DLD1 (cell line): ENCODE data around the gene ZFR2.
"Not testable (repeated sequence)": the region's sequence is repeated elsewhere in the genome, so short reads cannot be mapped to it uniquely, and the experiment has no call there.

ENCODE experiments used
- in situ Hi-C: cut with HindIII; loops from 2 replicates; pipeline ENCODE4 v1.10.0; 2017; ENCODE audit warnings: low sequenced_read_pairs

ZFR2 gene

DNA sequence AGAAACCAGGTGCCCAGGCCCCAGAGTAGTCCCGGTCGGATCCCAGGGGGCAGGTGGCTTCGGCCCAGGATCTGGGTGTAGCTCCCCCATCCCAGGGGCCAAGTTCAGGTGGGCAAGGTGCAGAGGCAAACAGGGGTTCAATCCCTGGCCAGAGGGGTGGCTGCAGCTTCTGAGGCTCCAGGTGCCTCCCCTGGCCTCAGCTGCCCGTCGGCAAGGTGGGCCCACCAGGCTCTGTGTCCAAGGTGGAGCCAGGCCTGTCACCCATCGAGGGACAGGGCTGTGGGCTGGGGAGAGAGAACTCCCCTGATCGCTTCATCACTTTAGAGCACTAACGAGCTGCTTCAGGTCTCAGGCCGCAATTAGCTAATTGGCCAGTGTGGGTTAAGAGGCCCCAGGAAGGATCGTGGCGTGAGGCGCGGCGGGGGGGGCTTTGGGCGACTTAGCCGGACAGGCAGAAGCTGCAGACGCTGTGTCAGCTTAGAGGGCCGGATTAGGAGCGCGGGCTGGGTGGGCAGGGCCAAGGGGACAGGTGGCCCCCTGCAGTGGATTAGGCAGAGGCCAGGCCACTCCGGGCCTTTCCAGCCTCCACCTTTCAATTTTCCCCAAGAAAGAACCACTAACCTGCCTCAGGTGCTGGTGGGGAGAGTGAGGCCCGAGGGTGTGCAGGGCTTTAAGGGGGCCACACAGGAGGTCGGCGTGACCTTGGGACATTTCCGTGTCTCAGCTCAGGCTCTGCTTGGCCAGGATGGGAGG, 94.0 kb downstream of the ZFR2 start:
- in situ Hi-C loops, result no loop called here

DNA sequence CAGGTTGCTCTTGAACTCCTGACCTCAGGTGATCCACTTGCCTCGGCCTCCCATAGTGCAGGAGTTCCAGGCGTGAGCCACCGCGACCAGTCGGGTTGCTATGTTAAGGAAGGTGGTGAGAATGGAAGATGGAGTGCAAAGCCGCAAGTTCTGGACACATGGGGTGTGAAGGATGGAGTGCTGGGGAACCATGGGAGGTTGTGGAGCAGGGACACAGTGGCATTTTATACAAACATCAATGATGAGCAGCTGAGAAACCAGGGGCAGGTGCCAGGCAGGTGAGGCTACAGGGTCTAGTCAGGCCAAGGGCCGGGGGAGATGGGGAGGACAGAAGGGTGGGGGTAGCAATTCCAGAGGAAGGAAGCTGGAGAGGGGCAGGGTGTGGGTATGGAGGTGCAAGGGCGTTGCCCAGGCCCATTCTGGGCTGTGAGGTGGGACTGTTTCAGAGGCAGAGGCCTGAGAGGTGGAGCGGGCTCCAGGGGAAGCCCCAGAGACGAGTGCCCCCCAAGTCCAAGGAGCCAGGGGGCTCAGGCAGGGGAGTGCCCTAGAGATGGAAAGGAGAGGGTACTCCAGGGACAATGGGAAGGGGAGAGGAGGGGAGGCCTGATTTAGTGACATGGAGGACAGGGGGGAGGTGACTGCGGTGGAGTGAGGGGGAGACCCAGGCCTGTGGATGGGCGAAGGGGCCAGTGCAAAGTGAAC, 94.9 kb downstream of the ZFR2 start:
- in situ Hi-C loops, result no loop called here

DNA sequence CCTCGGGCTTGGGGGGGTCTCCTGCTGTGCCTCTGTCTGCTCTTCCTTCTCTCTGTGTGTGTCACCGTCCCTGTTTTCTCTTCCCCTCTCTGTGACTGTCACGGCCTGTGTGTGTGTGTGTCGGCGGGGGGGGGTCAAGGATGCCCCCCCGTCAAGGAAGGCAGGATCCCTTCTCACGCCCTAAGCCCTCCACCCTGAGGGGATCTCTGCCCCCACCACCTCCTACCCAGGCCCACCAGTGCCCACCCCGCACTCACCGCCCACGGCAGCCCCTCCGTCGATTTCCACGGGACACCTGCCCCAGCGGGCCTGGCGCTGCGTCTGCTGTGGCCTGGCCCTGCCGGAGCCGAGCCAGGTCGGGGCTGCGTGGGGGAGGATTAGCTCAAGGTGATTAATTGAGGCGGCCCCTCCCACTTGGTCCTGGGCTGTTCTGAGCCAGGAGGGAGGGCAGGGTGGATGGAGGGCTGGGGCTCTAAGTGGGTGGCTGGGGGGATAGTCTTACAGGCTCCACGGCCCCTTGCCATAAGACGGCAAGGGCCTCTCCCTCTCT, 96.9 kb downstream of the ZFR2 start, which contains the start of gene RAX2:
Gene RAX2 (minus strand): TSS at position 323 of the 550 bp plus-strand sequence. CDS start 486 bp downstream, outside the sequence.
- in situ Hi-C loops, result no loop called here

DNA sequence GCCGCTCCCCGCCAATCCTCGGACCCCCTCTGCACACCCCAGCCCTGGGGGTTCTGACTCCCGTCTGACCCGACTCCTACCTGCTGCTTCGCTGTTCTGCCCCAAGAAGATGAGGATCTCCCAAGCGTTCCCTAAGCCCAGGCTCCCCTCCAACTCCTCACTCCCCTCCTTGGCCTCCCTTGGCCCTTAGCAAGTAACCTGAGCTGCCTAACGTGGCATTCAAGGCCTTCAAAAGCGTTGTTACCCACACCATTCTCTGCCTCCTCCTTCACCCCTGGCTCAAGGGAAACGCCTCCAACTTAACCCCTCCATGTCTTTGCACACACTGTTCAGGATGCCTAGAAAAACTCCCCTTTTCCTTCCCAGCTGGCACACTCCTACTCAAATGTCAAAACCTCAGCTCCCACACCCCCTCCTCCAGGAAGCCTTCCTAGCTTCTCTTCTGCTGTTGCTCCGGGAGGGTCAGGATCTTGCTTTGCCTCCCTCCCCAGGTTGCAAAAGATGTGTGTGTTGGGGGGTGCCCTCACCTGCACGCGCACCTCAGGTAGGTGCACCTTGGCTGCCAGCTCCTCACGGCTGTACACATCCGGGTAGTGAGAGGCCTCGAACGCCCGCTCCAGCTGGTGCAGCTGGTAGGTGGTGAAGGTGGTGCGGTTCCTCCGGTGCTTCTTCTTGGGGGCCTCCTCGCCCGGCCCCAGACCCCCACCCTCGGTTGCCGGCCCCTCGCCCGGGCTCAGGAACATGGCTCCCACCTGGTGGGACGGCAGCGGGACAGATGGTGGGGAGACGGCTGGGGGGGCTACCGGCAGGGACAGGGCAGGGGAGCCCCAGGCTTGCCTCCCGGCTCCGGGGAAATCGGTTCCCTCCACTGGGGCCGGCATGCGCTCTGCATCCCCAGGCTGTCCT, 97.6 kb downstream of the ZFR2 start:
- in situ Hi-C loops, result no loop called here

DNA sequence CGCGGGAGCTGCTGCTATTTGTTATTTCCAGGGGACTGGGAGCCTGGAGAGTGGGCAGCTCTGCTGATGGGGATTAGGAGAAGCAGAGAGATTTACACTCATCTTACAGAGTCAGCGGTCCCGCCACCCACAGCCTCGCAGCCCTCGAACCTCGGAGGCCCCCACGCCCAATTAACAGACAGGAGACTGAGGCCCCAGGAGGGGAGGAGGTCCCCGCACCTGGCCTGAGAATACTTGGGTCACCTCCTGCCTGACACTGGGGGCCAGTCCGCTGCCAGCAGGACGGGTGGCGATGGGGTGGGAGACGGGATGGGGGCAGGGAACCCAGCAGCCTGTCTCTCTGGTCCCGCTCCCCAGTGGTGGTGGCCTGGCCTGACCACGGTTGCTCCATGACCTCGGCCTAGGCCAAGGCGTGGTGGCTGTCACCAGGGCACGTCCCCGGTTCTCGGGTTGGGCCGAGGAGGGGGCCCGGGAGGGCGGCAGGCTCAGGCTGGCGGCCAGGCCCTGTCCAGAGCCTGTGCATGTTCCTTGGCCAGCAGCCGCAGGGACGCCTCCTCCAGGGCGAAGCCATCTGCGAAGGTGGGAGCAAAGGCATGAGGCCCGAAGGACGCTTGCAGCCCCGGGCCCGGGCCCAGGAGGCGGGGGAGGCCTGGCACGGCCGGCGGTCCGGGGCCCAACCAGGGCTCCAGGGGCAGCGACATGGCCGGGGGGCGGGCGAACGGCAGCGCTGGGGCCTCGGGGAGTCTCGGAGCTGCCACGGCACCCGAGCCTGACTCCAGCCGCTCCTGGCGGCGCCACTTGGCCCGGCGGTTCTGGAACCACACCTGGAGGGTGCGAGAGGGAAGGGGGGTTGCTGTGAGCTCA, 98.5 kb downstream of the ZFR2 start:
- in situ Hi-C loops, result no loop called here

DNA sequence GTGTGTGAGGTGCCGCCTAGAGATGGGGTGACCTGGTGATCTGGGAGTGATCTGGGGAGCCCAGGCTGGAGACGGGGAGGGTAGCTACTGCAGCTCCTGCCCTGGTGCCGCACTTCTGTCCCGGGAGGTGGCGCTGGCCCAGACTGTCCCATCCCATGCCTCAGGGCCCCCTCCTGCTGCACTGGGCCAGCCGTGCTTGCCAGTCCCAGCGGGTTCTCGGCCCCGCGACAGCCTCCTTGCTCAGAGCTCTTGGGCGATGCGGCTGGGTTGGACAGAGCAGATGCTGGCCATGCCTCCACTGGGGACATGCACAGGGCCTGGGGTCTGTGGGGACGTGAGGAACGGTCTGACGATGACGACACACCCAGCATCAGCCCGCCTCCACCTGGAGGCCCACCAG, 99.3 kb downstream of the ZFR2 start:
- in situ Hi-C loops, result no loop called here

DNA sequence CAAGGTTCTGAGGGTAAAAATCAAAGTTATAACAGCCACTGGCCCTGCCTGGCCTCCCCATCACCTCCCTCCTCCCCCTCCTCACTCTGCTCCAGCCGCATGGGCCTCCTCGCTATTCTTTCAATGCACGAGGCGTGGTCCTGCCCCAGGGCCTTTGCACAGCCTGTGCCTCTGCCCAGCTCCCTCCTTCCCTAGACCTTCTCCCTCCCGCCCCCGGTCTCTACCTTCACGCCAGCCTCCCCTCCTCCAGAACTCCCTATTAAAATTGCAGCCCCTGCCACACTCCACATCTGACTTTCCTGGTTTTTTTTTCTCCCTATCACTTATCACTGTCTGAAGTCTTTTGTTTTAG, 100.1 kb downstream of the ZFR2 start:
- in situ Hi-C loops, result no loop called here

DNA sequence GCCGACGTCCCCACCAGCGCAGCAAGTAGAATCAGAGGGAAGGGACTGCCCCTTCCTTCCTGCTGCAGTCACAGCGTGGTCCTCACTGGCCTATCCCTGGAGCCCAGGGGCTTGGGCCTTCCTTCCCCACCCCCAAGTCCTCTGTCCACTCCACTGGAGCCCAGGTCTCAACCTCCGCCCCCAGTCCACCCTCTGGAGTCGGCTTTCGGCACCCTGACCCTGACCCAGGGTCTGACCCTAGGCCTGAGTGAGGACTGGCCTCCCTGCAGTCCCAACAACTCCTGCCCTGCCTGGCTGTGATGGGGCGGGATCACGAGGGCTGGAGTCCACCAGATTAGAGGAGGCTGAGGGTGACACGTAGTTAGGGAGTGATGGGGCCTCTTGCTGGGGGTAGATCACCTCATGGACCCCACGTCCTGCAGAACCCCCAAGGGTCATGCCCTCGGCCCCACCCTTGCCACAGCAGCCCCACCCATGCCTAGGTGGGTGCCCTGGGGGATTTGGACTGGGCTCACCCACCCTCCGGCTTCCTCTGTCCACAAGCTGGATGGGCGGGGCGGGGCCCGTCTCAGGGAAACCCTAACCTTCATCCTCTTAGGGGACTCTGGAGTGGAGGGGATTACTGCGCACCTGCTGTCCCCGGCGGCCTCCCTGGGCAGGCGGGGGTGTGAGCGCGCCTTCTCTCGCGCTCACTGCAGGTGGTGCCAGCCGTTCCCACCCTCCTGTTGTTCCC, 100.7 kb downstream of the ZFR2 start:
- in situ Hi-C loops, result no loop called here

DNA sequence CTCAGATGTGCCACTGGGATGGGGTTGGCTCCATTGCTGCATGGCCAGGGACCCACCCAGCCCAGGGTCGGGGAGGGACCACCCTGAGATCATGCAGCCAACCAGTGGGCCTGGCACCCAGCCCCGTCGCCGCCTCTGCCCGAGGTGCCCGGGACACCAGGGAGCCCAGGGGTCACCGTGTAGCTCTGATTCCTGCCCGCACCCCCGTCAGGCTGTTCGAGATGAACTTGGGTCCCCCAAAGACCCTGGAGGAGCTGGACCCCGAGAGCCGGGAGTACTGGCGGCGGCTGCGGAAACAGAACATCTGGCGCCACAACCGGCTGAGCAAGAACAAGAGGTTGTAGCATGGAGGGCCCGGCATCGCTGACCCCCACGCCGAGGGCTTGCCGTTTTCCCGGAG, 101.8 kb downstream of the ZFR2 start:
- in situ Hi-C loops, result no loop called here

DNA sequence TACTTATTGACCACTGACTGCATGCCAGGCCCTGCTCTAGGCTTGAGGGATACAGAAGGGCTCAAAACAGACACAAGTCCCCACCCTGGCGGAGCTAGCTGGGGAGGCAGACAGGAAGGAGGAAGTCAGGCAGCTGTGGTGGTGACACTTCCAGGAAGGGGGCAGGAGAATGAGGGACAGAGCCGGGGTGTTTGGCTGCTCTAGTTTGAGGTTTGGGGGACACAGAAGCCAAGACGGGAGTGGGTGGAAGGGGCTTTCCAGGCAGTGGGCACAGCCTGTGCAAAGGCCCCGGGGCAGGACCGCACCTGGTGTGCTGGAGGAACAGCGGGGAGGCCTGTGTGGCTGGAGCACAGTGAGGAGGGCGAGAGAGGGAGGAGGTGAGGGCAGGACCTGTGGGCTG, 102.3 kb downstream of the ZFR2 start:
- in situ Hi-C loops, result no loop called here

DNA sequence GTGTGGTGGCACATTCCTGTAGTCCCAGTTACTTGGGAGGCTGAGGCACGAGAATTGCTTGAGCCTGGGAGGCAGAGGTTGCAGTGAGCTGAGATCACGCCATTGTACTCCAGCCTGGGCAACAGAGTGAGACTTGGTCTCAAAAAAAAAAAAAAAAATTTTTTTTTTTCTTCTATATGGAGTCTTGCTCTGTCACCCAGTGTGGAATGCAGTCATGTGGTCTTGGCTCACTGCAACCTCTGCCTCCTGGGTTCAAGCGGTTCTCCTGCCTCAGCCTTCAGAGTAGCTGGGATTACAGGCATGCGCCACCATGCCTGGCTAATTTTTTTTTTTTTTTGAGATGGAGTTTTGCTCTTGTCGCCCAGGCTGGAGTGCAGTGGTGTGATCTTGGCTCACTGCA, 103.1 kb downstream of the ZFR2 start:
- in situ Hi-C loops, result not testable (repeated sequence)

DNA sequence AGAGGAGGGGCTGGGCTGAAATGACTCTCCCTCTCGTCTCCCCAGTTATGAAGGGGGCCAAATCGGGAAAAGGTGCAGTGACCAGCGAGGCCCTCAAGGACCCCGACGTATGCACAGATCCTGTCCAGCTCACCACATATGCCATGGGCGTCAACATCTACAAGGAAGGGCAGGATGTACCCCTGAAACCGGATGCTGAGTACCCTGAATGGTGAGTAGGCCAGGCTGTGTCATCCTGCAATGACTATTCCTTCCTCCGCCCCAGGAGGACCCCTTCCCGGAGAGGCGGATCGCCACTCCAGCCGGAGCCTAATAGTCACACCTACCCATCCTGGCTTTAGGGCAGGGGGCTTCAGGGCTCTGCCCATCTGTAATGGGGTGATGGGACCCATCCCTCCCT, 103.7 kb downstream of the ZFR2 start:
- in situ Hi-C loops, result no loop called here

DNA sequence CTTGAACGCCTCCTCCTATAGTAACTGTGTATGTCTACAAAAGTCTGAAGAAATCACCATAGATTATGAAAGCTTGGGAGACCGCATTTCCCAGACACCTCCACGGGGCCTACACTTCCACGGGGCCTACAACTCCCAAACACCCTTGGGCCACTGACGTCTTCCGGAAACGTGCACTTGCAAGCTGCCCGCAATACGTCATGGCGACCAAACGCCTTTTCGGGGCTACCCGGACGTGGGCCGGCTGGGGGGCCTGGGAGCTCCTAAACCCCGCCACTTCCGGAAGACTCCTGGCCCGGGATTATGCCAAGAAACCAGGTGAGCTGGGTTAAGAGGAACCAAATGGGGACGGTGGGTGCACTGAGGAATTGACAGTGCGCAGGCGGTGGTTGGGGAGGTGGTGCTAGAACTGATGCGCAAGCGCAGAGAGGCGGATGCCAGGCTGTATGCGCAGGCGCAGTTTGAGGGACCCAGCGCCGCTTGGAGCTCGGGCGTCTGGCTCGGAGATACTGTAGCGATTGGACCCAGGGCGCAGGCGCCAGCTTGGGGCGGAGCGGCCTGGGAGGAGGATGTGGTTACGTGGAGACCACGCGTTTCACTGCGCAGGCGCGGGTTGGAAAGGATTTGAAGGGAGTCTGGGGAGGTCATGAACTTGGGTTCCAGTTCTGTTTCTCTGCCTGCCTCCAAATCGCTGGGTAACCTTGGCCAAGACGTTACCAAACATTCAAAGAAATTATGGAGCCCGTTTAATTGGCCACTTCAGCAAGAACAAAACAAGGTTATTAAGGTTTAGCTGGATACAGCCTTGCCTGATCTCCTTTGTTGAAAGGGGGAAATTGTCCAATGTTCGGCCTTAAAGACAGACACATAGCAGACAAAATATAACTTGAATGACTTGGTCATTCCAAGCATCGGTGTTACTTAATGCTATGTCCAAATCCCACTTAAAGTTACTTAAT, 106.1 kb downstream of the ZFR2 start, which contains the start of gene MRPL54:
Gene MRPL54 (plus strand): TSS at position 182 of the 959 bp plus-strand sequence. CDS start 19 bp downstream, at position 201.
- in situ Hi-C loops, result no loop called here

DNA sequence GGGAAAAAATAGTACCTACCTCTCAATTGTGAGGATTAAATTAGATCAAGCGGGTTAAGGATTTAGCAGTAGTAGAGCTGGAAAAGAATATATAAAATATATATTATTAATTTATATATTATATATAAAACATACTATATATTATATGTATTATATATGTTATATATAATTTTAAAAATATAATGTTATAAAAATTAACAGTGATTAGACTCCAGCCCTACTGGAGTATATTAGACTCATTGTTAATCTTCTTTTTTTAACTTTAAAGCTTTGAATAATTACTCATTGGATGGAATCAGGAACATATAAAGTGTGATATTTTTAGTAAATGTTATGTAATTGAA, 106.7 kb downstream of the ZFR2 start:
- in situ Hi-C loops, result no loop called here

DNA sequence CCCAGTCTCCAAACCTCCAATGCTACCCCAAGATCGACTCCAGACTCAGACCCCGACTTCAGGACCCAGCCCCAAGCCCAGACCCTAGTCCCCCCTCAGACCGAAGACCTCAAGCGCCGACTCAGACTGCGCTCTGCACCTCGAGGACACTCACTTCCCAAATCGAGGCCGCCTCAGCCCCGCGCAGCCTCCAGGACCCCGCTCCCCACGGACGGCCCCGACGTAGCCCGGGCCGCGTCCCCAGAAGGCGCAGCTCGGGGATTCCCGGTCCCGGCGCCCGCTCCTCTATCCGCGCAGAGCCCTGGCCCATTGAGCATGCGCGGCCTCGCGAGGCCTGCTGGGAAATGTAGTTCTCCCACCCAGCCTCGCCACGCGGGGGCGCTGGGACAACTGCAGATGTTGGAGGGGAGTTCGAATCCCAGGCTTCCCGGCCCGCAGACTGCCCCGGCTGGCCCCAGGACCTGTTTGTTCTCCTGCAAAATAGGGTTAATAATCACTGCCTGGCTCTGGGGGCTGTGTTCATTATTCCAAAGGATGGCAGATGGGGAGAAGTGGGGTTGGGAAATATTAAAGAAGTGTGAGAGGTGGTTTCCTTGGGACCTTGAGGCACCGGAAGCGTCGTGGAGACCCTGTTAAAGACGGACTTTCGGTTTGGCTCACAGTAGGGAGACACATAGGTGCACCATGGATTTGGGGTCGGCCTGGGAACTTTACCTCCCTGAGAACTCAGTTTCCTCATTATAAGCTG, 107.3 kb downstream of the ZFR2 start, which contains the start of gene APBA3:
Gene APBA3 (minus strand): TSS at position 311 of the 748 bp plus-strand sequence. CDS start 1,428 bp downstream, outside the sequence.
- in situ Hi-C loops, result no loop called here

DNA sequence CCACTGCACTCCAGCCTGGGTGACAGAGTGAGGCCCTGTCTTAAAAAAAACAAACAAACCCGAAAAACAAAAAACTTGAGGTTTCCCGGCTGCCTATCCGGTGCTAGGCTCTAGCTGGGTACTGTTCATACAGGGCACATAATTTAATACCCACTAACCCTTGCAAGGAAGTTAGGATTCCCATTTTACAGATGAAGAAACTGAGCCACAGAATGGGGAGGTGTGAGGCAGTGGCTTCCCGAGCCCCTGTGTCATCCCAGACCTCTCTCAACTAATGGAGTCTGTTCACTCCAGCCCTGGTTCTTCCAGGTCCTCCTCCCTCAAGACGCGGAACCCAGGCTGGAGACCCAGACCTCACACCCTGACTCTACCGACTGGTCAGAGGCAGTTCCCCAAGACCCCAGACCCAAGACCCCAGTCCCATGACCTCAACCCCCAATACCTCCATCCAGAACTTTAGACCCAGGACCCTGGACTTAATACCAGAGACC, 107.9 kb downstream of the ZFR2 start:
- in situ Hi-C loops, result no loop called here
